ENCODE measurements around the gene UBC. TPM values are rescaled to one million over a fixed set of nuclear protein-coding genes. Genes with fewer than 3 reads are reported as not detected.
A peak's percentile ranks its signal among the peaks of the same experiment; 100 is the strongest.
"Not testable (repeated sequence)": the region's sequence is repeated elsewhere in the genome, so short reads cannot be mapped to it uniquely, and the experiment has no call there.

Gene UBC
- total RNA-seq, 1 donor from 2014 or later = 1,199 TPM

DNA sequence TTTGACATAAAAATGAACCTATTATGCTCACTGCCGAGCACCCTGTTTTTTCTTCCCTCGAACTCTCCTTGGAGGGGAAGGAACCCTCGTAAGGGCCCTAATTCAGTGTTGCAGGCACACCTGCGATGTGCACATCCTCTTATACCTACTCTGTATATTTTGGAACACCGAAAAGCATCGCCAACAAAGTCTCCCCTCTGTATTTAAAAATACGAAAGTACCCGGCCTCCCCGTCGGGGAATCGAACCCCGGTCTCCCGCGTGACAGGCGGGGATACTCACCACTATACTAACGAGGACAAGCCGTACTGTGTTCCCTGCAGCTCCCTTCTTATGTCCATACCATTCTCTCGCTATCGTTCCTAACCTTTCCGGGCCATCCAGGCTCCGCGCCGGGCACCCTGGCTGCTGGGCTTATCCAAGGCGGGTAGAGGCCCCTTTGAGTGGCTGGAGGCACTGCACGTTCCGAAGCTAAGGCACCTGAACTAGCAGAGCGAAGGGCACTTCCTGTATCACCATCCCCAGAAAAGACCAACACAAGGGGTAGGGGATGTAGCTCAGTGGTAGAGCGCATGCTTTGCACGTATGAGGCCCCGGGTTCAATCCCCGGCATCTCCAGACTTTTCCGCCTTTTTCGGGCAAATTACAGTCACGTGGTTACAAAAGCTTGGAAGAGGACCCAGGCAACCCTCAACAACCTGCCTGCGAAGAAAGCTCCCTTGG lies 25.1 kb upstream of the UBC start:
- intact Hi-C loops (cut with DNase I) = loop anchor here (1.0 to 2.0 kb wide), 3 partner anchors 12 to 33 kb away; no protein-coding TSS in a partner anchor
- peak; percentile 87 for DNase-seq (ENCODE audit: missing footprints)
- ATAC-seq = peak; percentile 85

- peak; percentile 47 for ATAC-seq
- intact Hi-C loops (cut with DNase I) = loop anchor here (1.0 kb wide), 2 partner anchors 12 to 22 kb away; no protein-coding TSS in a partner anchor
- peak; percentile 72 for DNase-seq (ENCODE audit: missing footprints)
These were observed 24.6 kb upstream of the UBC start for GRCh38 chr12:124939079-124939420.

DNA sequence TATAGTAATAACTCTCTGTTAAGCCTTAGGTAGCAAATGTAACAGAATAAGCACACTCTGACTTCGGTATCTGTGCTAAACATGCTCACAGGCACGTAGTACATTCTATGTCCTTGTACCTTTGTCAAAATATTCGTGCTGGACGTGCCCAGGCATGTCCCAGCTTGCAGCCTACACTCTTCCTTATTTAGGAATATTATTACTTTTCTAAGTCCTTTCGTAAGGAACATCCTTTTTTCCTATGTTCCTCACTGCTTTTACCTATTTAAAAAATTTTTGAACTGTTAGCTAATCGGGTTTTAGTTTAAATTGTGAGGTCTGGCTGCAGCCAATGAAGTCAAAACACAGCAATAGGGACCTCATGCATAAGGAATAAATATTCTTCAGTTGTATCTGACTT lies 24.1 kb upstream of the UBC start:
- ATAC-seq = no peak
- DNase-seq (ENCODE audit: missing footprints) = no peak
- intact Hi-C loops (cut with DNase I) = no loop called here

DNA sequence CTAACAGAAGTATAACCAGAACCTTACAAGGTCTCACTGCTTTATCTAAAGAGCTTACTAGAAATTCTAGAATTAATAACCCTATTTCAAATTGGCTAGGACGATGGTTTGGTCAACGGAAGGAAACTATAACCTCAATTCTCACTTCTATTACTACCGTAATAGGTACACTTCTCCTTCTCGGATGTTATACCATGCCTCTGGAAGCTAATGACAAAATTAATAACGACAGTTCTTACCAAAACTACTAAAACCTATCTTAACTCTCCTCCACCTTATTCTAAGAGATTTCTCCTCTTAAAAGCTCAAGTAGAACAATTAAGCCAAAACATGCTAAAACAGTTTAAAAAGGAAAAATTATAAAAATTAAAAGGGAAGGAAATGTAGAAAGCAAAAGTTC lies 23.7 kb upstream of the UBC start:
- ATAC-seq (no peak), DNase-seq (ENCODE audit: missing footprints) (no peak)
- intact Hi-C loops (cut with DNase I) = no loop called here

GRCh38 chr12:124931528-124931927 lies 17.1 kb upstream of the UBC start:
- DNase-seq (ENCODE audit: missing footprints); intact Hi-C loops (cut with DNase I); ATAC-seq: not testable (repeated sequence)

DNA sequence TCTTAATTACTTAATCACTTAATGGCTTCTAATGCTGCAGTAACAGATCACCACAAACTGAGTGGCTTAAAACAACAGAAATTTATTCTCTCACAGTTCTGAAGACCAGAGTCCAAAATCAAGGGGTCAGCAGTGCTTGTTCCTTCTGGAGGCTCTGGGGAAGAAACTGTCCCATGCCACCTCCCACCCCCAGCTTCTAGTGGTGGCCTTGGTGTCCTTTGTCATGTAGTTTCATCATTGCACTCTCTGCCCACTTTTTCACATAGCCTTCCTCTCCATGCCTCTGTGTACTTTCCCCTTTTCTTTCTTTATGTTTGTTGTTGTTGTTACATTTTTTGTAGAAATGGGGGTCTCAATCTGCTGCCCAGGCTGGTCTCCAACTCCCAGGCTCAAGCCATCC lies 16.1 kb upstream of the UBC start:
- no peak for DNase-seq (ENCODE audit: missing footprints)
- no peak for ATAC-seq

DNA sequence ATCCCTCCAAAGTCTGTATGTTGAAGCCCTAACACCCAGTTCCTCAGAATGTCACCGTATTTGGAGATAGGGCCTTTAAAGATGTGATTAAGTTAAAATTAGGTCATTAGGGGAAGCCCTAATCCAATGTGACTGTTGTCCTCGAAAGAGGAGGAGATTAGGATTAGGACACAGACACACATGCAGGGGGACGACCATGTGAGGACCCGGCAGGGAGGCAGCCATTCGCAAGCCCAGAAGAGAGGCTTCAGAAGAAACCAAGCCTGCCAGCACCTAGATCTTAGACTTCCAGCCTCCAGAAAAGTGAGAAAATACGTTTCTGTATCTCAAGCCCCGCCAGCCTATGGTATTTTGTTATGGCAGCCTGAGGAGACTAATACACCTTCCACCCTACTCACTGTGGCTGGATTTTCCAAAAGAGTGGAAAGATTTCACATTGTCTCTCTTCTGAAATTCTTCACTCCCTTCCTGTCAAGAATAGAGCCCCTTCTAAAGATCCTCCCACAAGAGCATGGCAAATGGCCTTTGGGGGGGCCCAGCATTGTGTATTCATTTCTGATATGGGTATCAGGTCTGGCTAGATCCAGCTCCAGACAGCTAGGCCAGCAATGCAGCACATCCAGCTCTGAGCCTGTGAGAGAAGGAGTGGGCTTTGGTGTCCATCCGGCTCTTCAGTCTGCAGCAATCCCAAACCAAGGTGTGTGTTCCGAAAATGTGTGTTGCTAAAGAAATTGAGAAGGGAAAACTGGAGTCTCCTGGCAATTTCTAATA lies 15.4 kb upstream of the UBC start:
- no peak for DNase-seq (ENCODE audit: missing footprints)
- intact Hi-C loops (cut with DNase I) = no loop called here
- no peak for ATAC-seq

More for the DNA sequence above, 16.1 kb upstream of the UBC start:
- intact Hi-C loops (cut with DNase I) = no loop called here

- intact Hi-C loops (cut with DNase I) = no loop called here
- DNase-seq (ENCODE audit: missing footprints) (no peak), ATAC-seq (no peak)
These were observed 14.6 kb upstream of the UBC start for GRCh38 chr12:124928912-124929530.

GRCh38 chr12:124928095-124928911 lies 13.9 kb upstream of the UBC start:
- ATAC-seq (peak; percentile 55), DNase-seq (ENCODE audit: missing footprints) (peak; percentile 86)
- intact Hi-C loops (cut with DNase I) = no loop called here

- intact Hi-C loops (cut with DNase I) = loop anchor here (1.0 kb wide), 2 partner anchors 10 to 12 kb away; no protein-coding TSS in a partner anchor
- peak; percentile 91 for DNase-seq (ENCODE audit: missing footprints)
These were observed 13.0 kb upstream of the UBC start for GRCh38 chr12:124927201-124928094.

DNA sequence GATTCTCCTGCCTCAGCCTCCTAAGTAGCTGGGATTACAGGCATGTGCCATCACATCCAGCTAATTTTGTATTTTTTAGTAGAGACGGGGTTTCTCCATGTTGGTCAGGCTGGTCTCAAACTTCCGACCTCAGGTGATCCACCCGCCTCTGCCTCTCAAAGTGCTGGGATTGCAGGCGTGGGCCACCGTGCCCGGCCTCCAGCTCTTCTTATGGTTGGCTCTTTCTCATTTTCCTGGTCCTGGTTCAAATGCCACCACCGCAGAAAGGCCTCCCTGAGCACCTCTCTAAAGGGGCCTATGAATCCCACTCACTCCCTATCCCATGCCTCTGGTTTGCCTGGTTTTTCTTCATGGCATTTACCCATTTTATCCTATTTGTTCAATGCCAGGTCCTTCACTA lies 11.3 kb upstream of the UBC start:
- DNase-seq (ENCODE audit: missing footprints); ATAC-seq; intact Hi-C loops (cut with DNase I): not testable (repeated sequence)

More at GRCh38 chr12:124927201-124928094, 13.0 kb upstream of the UBC start:
- ATAC-seq = peak; percentile 96

- intact Hi-C loops (cut with DNase I) = no loop called here
- ATAC-seq (no peak), DNase-seq (ENCODE audit: missing footprints) (no peak)
These were observed 10.7 kb upstream of the UBC start for GRCh38 chr12:124925117-124925516.

GRCh38 chr12:124923905-124924734 lies 9.7 kb upstream of the UBC start:
- DNase-seq (ENCODE audit: missing footprints) (no peak), ATAC-seq (no peak)
- intact Hi-C loops (cut with DNase I) = no loop called here

- DNase-seq (ENCODE audit: missing footprints) (no peak), ATAC-seq (no peak)
- intact Hi-C loops (cut with DNase I) = no loop called here
These were observed 7.0 kb upstream of the UBC start for GRCh38 chr12:124921200-124922031.

DNA sequence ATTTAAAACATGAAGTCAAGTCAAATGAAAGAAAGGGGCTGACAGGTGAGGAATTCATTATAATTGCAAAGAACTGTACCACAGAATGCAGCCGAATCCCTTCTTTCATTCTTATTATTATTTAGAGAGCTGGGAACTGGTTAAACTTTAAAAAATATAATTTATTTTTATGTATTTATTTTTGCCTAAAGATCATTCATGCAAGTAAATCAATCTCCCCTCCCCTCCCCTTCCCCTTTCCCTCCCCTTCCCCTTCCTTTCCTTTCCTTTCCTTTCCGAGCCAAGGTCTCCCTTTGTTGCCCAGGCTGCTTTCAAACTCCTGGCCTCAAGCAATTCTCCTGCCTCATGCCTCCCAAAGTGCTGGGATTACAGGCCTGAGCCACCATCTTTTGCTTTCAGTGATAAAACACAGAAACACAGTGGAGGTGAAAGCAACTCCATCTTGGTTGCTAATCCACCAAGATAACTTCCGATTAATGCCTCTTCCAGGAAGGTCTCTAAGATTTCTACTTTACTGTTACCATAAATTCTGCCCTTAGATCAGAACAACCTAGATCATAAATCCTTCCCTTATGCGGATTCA lies 6.0 kb upstream of the UBC start:
- DNase-seq (ENCODE audit: missing footprints) (no peak), ATAC-seq (no peak)
- intact Hi-C loops (cut with DNase I) = no loop called here

All from Right ventricle myocardium inferior (tissue), 1 donor.